DOHH2 (cell line): Measurements from ENCODE around the gene PRTN3.

Experiments
- H3F3A ChIP-seq: fragments of 200-600 bp; sonication (generic), shearing (Covaris generic); 2 replicates; pipeline ENCODE4 v1.6.0; 2016; ENCODE audit warnings: antibody characterized with exemption, mild to moderate bottlenecking; ENCODE audit not compliant: control insufficient read depth, insufficient read depth
- H3K27ac ChIP-seq: fragments of 200-600 bp; sonication (generic); 2 replicates; pipeline ENCODE4 v1.5.1; 2014; ENCODE audit warnings: low read depth, mild to moderate bottlenecking, low read length, moderate library complexity
- H3K27me3 ChIP-seq: fragments of 200-600 bp; sonication (generic); 2 replicates; pipeline ENCODE4 v1.6.1; 2014; ENCODE audit warnings: mild to moderate bottlenecking, low read length, mixed read lengths; ENCODE audit not compliant: control insufficient read depth
- H3K36me3 ChIP-seq: fragments of 200-600 bp; sonication (generic); 2 replicates; pipeline ENCODE4 v1.6.1; 2014; ENCODE audit warnings: mild to moderate bottlenecking, low read length, moderate library complexity, mixed read lengths; ENCODE audit not compliant: control insufficient read depth
- H3K4me1 ChIP-seq: fragments of 200-600 bp; sonication (generic); 2 replicates; pipeline ENCODE4 v1.6.1; 2014; ENCODE audit warnings: mild to moderate bottlenecking, low read length, mixed read lengths; ENCODE audit not compliant: control insufficient read depth
- H3K4me2 ChIP-seq: fragments of 200-600 bp; sonication (generic); 2 replicates; pipeline ENCODE4 v1.6.0; 2014; ENCODE audit warnings: mild to moderate bottlenecking, low read length, moderate library complexity
- H3K4me3 ChIP-seq: fragments of 200-600 bp; sonication (generic); 2 replicates; pipeline ENCODE4 v1.5.1; 2014; ENCODE audit warnings: mild to moderate bottlenecking, low read length, mixed read lengths
- H3K79me2 ChIP-seq: fragments of 200-600 bp; sonication (generic); 2 replicates; pipeline ENCODE4 v1.6.1; 2014; ENCODE audit warnings: mild to moderate bottlenecking, low read length, mixed read lengths; ENCODE audit not compliant: control insufficient read depth
- H3K9me2 ChIP-seq: fragments of 200-600 bp; sonication (generic); replicated peaks from 2 replicates; pipeline ENCODE4 v1.6.1; 2014; ENCODE audit warnings: mild to moderate bottlenecking, low read length, mixed read lengths; ENCODE audit not compliant: control insufficient read depth
- H3K9me3 ChIP-seq: fragments of 200-600 bp; sonication (generic); 2 replicates; pipeline ENCODE4 v1.6.1; 2014; ENCODE audit warnings: antibody characterized with exemption, low read length, mixed read lengths; ENCODE audit not compliant: control insufficient read depth, insufficient read depth
- H4K20me1 ChIP-seq: fragments of 200-600 bp; sonication (generic); 2 replicates; pipeline ENCODE4 v1.6.0; 2014; ENCODE audit warnings: low read depth, mild to moderate bottlenecking, antibody characterized with exemption, low read length, moderate library complexity; ENCODE audit not compliant: control insufficient read depth, insufficient read depth
- CTCF ChIP-seq: fragments of 200-600 bp; sonication (generic); IDR thresholded peaks from one replicate; pipeline ENCODE4 v1.5.1; 2014; ENCODE audit warnings: antibody characterized with exemption, mild to moderate bottlenecking, low read depth, low read length; ENCODE audit not compliant: poor library complexity, severe bottlenecking
- EZH2phosphoT487 ChIP-seq: fragments of 200-600 bp; sonication (generic); IDR thresholded peaks from 2 replicates; pipeline ENCODE4 v1.6.1; 2017; ENCODE audit warnings: borderline replicate concordance, mild to moderate bottlenecking, antibody characterized with exemption, low read length, moderate library complexity, mixed read lengths

Gene PRTN3, protein sequence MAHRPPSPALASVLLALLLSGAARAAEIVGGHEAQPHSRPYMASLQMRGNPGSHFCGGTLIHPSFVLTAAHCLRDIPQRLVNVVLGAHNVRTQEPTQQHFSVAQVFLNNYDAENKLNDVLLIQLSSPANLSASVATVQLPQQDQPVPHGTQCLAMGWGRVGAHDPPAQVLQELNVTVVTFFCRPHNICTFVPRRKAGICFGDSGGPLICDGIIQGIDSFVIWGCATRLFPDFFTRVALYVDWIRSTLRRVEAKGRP

GRCh38 chr19:840519-841206 lies at the start of gene PRTN3:
TSS of gene PRTN3 (plus strand) at chr19:840999. CDS start at chr19:841009, 10 bp downstream.
- H3F3A ChIP-seq = no peaks in the 10 kb centered on the region
- H3K4me1 ChIP-seq = peaks cover 10% of the 10 kb centered on the region
- H3K9me3 ChIP-seq = no peaks in the 10 kb centered on the region
- no peak within 1 kb of the TSS for H3K4me2 ChIP-seq
- no peaks in the 10 kb centered on the region for H3K36me3 ChIP-seq
- H3K4me3 ChIP-seq = no peak within 1 kb of the TSS
- H3K79me2 ChIP-seq = no peaks in the 10 kb centered on the region
- H3K9me2 ChIP-seq = no peaks in the 10 kb centered on the region
- H4K20me1 ChIP-seq = no peaks in the 10 kb centered on the region
- TF ChIP-seq EZH2phosphoT487 = no peak
- TF ChIP-seq CTCF = no peak
- H3K27ac ChIP-seq = no peak within 1 kb of the TSS
- peaks cover 7% of the 10 kb centered on the region for H3K27me3 ChIP-seq

DNA sequence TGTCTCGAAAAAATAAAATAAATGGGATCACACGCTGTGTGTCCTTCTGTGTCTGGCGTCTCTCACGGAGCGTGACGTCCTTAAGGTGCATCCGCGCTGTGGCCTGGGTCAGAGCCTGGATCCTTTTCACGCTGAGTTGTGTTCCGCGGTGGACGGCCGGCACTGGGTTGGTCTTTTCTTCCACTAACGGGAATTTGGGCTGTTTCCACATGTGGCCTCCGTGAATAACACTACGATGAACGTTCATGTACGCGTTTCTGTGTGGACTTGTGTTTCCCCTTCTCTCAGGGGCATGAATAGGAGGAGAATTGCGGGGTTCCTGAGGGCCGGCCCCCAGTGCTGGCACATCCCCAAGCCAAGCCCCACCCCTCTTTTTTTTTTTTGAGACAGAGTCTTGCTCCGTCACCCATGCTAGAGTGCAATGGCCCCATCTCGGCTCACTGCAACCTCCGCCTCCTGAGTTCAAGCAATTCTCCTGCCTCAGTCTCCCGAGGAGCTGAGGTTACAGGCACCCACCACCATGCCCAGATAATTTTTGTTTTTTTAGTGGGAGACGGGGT lies 49.7 kb upstream of the PRTN3 start:
- Histone ChIP-seq H3K27ac (no peak overlapping the region), H3K36me3 (no peaks in the 10 kb centered on the region), H3K4me2 (no peak overlapping the region), H3K4me1 (peaks cover 2% of the 10 kb centered on the region), H4K20me1 (no peaks in the 10 kb centered on the region), H3K9me2 (no peaks in the 10 kb centered on the region), H3K4me3 (no peak overlapping the region), H3F3A (no peaks in the 10 kb centered on the region), H3K27me3 (no peaks in the 10 kb centered on the region), H3K79me2 (peaks cover 2% of the 10 kb centered on the region), H3K9me3 (no peaks in the 10 kb centered on the region)
- TF ChIP-seq CTCF (no peak), EZH2phosphoT487 (no peak)

DNA sequence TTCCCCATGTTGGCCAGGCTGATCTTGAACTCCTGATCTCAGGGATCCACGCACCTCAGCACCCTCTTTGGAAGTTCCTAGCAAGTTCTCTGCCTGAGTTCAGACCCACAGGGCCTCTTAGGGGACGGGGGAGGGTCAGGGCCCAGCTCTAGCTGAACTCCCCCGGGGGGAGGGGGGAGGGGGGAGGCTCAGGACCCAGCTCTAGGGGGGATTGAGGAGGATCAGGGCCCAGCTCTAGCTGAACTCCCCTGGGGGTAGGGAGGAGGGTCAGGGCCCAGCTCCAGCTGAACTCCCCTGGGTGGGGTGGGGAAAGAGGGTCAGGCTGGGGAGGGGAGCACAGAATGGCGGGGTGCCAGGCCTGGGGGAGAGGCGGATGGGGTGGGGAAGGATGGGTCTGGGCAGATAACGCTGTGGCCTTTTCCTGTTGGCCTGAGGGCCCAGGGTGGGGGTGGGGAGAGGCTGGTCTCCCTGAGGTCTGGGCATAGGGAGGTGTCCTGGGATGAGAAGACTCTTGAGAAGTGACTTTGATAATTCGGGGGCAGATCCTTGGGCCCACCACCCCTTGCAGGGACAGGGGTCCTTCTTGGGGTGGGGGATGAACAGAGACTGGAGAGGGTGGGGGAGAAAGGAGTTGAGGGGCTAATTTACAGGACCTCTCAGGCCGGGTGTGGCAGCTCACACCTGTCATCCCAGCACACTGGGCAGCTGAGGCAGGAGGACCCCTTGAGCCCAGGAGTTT lies 49.1 kb upstream of the PRTN3 start:
- H3K27ac ChIP-seq = no peak overlapping the region
- no peaks in the 10 kb centered on the region for H3K9me2 ChIP-seq
- TF ChIP-seq EZH2phosphoT487 (no peak), CTCF (no peak)
- no peaks in the 10 kb centered on the region for H3F3A ChIP-seq
- peaks cover 7% of the 10 kb centered on the region for H3K4me1 ChIP-seq
- peaks cover 9% of the 10 kb centered on the region for H3K79me2 ChIP-seq
- H3K36me3 ChIP-seq = no peaks in the 10 kb centered on the region
- no peaks in the 10 kb centered on the region for H3K9me3 ChIP-seq
- H4K20me1 ChIP-seq = no peaks in the 10 kb centered on the region
- no peak overlapping the region for H3K4me3 ChIP-seq
- no peak overlapping the region for H3K4me2 ChIP-seq
- H3K27me3 ChIP-seq = no peaks in the 10 kb centered on the region
